K562 (cell line): ENCODE measurements around the gene RBMS1.

Experiments used
- ARID4B ChIP-seq: sonication (generic); formaldehyde crosslinking; IDR thresholded peaks from 2 replicates; pipeline ENCODE4 v1.8.0; 2022; ENCODE audit warnings: mild to moderate bottlenecking, missing genetic modification reagents
- CHAMP1 ChIP-seq: fragments of 450-650 bp; IDR thresholded peaks from 2 replicates; pipeline ENCODE4 v1.6.1; 2016; ENCODE audit warnings: mild to moderate bottlenecking
- CREBBP ChIP-seq: IDR thresholded peaks from one replicate; pipeline ENCODE4 v1.6.1; 2012; ENCODE audit warnings: low read depth, mild to moderate bottlenecking, control low read depth, inconsistent platforms, low read length
- DEAF1 ChIP-seq: fragments of 450-650 bp; formaldehyde crosslinking; IDR thresholded peaks from 2 replicates; pipeline ENCODE4 v1.4.0; 2020; ENCODE audit warnings: mild to moderate bottlenecking, moderate library complexity
- MNT ChIP-seq, 2 experiments: fragments of 450-650 bp; conservative IDR thresholded peaks; 2 replicates each; pipeline ENCODE4 v1.6.1; 2017; ENCODE audit warnings: mild to moderate bottlenecking in 2 of 2, moderate library complexity in 2 of 2
- NCOA1 ChIP-seq: fragments of 450-650 bp; IDR thresholded peaks from 2 replicates; pipeline ENCODE4 v1.6.1; 2016; ENCODE audit warnings: low read depth
- NCOR1 ChIP-seq: fragments of 450-650 bp; IDR thresholded peaks from 2 replicates; pipeline ENCODE4 v1.6.1; 2016; ENCODE audit warnings: mild to moderate bottlenecking, moderate library complexity
- PHF20 ChIP-seq: fragments of 450-650 bp; IDR thresholded peaks from 2 replicates; pipeline ENCODE4 v1.6.1; 2018; ENCODE audit not compliant: partially characterized antibody
- POU5F1 ChIP-seq: fragments of 150-350 bp; IDR thresholded peaks from 2 replicates; pipeline ENCODE4 v1.6.1; 2014; ENCODE audit warnings: borderline replicate concordance, low read length, low read depth, mild to moderate bottlenecking; ENCODE audit not compliant: partially characterized antibody
- PRDM10 ChIP-seq: fragments of 450-650 bp; IDR thresholded peaks from 2 replicates; pipeline ENCODE4 v1.6.1; 2018; ENCODE audit not compliant: partially characterized antibody
- ZNF512 ChIP-seq: IDR thresholded peaks from 2 replicates; pipeline ENCODE4 v1.6.1; 2016; ENCODE audit warnings: missing genetic modification characterization, missing compliant biosample characterization

GRCh38 chr2:160406591-160407392, 86.8 kb downstream of the RBMS1 start:
- TF ChIP-seq POU5F1 = no peak
- no peak for TF ChIP-seq PRDM10
- no peak for TF ChIP-seq MNT (conservative IDR thresholded peaks at IDR 0.05)
- no peak for TF ChIP-seq ARID4B
- TF ChIP-seq NCOA1 = no peak
- no peak for TF ChIP-seq NCOR1
- no peak for TF ChIP-seq PHF20
- no peak for TF ChIP-seq CHAMP1
- no peak for TF ChIP-seq CREBBP
- TF ChIP-seq ZNF512 (tag) = no peak
- no peak for TF ChIP-seq DEAF1
